Osteocyte (in vitro differentiated cells): ENCODE measurements around the gene PRDM4. TPM values are rescaled to one million over a fixed set of nuclear protein-coding genes. Genes with fewer than 3 reads are reported as not detected.
"Not testable (repeated sequence)": the region's sequence is repeated elsewhere in the genome, so short reads cannot be mapped to it uniquely, and the experiment has no call there.

ENCODE experiments used
- DNase-seq: peaks from one replicate; pipeline ENCODE4 v3.0.0; 2021; ENCODE audit warnings: mixed read lengths; ENCODE audit not compliant: unreplicated experiment; ENCODE audit errors: extremely low spot score
- H3K27ac Mint-ChIP-seq: one replicate; pipeline ENCODE4 v1.8.0; 2021; ENCODE audit warnings: mild to moderate bottlenecking, mixed read lengths; ENCODE audit not compliant: unreplicated experiment
- H3K27me3 Mint-ChIP-seq: one replicate; pipeline ENCODE4 v1.8.0; 2021; ENCODE audit warnings: mixed read lengths; ENCODE audit not compliant: unreplicated experiment
- H3K36me3 Mint-ChIP-seq: one replicate; pipeline ENCODE4 v1.8.0; 2021; ENCODE audit warnings: mixed read lengths; ENCODE audit not compliant: unreplicated experiment
- H3K4me1 Mint-ChIP-seq: one replicate; pipeline ENCODE4 v1.8.0; 2021; ENCODE audit warnings: mixed read lengths; ENCODE audit not compliant: unreplicated experiment
- H3K4me3 Mint-ChIP-seq: one replicate; pipeline ENCODE4 v1.8.0; 2021; ENCODE audit warnings: mild to moderate bottlenecking, moderate library complexity, mixed read lengths; ENCODE audit not compliant: unreplicated experiment
- H3K9me3 Mint-ChIP-seq: one replicate; pipeline ENCODE4 v1.8.0; 2021; ENCODE audit warnings: mixed read lengths; ENCODE audit not compliant: unreplicated experiment
- CTCF ChIP-seq: fragments of 200-600 bp; sonication (generic); IDR thresholded peaks from 2 replicates; pipeline ENCODE4 v1.5.0; 2021; ENCODE audit warnings: antibody characterized with exemption, mild to moderate bottlenecking, moderate library complexity
- total RNA-seq: library from RNA; stranded (reverse); gene quantifications from 2 replicates; pipeline ENCODE4 v1.2.1, GENCODE V29; 2021

Gene PRDM4
- total RNA-seq, 1 donor from 2014 or later = 24.5 TPM

GRCh38 chr12:107734139-107734538 lies 26.8 kb downstream of the PRDM4 start:
- Mint-ChIP-seq H3K4me3 (no peak overlapping the region), H3K36me3 (peaks cover 54% of the 10 kb centered on the region), H3K4me1 (no peaks in the 10 kb centered on the region), H3K9me3 (no peaks in the 10 kb centered on the region), H3K27ac (no peak overlapping the region), H3K27me3 (no peaks in the 10 kb centered on the region)
- no peak for TF ChIP-seq CTCF
- DNase-seq = no peak

GRCh38 chr12:107732365-107732764 lies 28.6 kb downstream of the PRDM4 start:
- Mint-ChIP-seq H3K9me3 (peaks cover under 1% of the 10 kb centered on the region), H3K27ac (no peak overlapping the region), H3K27me3 (no peaks in the 10 kb centered on the region), H3K36me3 (peaks cover 36% of the 10 kb centered on the region), H3K4me3 (no peak overlapping the region), H3K4me1 (no peaks in the 10 kb centered on the region)
- DNase-seq = no peak
- no peak for TF ChIP-seq CTCF

DNA sequence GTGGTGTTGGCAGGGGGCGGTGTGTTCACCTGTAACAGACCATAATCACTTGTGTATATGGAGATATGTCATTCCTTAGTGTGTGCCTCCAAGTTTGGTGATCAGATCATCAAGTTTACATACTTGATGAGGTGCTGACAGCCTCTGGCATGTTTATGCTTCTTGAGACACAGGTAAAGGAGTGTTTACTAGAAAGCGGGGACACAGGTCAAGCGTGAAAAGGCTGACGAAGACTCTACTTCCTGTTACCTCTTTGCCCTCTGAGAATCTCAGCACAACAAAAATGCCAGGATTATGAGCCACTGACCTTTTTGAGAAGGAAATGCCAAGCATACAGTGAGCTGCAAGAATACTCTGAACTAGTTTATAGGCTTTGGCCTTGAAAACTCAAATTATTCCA lies 29.6 kb downstream of the PRDM4 start:
- no peak for DNase-seq
- Mint-ChIP-seq H3K36me3 (peaks cover 28% of the 10 kb centered on the region), H3K4me3 (no peak overlapping the region), H3K27me3 (no peaks in the 10 kb centered on the region), H3K27ac (no peak overlapping the region), H3K9me3 (peaks cover 4% of the 10 kb centered on the region), H3K4me1 (no peaks in the 10 kb centered on the region)
- no peak for TF ChIP-seq CTCF

GRCh38 chr12:107730618-107731341 lies 30.2 kb downstream of the PRDM4 start:
- Mint-ChIP-seq H3K9me3 (peaks cover 4% of the 10 kb centered on the region), H3K27me3 (no peaks in the 10 kb centered on the region), H3K4me1 (no peaks in the 10 kb centered on the region), H3K4me3 (no peak overlapping the region), H3K27ac (no peak overlapping the region), H3K36me3 (peaks cover 22% of the 10 kb centered on the region)
- TF ChIP-seq CTCF = no peak
- DNase-seq = no peak

DNA sequence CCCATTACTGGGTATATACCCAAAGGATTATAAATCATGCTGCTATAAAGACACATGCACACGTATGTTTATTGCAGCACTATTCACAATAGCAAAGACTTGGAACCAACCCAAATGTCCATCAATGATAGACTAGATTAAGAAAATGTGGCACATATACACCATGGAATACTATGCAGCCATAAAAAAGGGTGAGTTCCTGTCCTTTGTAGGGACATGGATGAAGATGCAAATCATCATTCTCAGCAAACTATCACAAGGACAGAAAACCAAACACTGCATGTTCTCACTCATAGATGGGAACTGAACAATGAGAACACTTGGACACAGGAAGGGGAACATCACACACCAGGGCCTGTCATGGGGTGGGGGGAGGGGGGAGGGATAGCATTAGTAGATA lies 33.2 kb downstream of the PRDM4 start:
- H3K27me3 Mint-ChIP-seq, H3K4me3 Mint-ChIP-seq, H3K27ac Mint-ChIP-seq, DNase-seq, H3K36me3 Mint-ChIP-seq, H3K9me3 Mint-ChIP-seq, H3K4me1 Mint-ChIP-seq: not testable (repeated sequence)

- H3K4me3 Mint-ChIP-seq, H3K27me3 Mint-ChIP-seq, DNase-seq: not testable (repeated sequence)
Measured at GRCh38 chr12:107727327-107727726, 33.6 kb downstream of the PRDM4 start.

More at GRCh38 chr12:107727327-107727726, 33.6 kb downstream of the PRDM4 start:
- H3K4me1 Mint-ChIP-seq, H3K27ac Mint-ChIP-seq, H3K36me3 Mint-ChIP-seq, H3K9me3 Mint-ChIP-seq: not testable (repeated sequence)
